GM23338 (cell line): ENCODE data around the gene RRP8. TPM values are rescaled to one million over a fixed set of nuclear protein-coding genes. Genes with fewer than 3 reads are reported as not detected.

Experiments
- ATAC-seq: fragments of 200-7000 bp; cut with Tn5 transposase; 3 replicates; pipeline ENCODE4 v1.9.1; 2020
- DNase-seq: peaks from one replicate; pipeline ENCODE4 v3.0.0-alpha.2; 2015; ENCODE audit warnings: low spot score
- H2AFZ ChIP-seq: fragments of 200-600 bp; sonication (generic); 2 replicates; pipeline ENCODE4 v1.8.0; 2016; ENCODE audit warnings: antibody characterized with exemption, mild to moderate bottlenecking, moderate library complexity
- H3F3A ChIP-seq: fragments of 200-600 bp; sonication (generic); replicated peaks from 2 replicates; pipeline ENCODE4 v1.8.0; 2017; ENCODE audit warnings: antibody characterized with exemption, mixed run types, low read depth
- H3K27ac ChIP-seq: fragments of 200-600 bp; sonication (generic); 2 replicates; pipeline ENCODE4 v1.6.1; 2016; ENCODE audit warnings: low read depth
- H3K27me3 ChIP-seq: fragments of 200-600 bp; sonication (generic); 2 replicates; pipeline ENCODE4 v1.8.0; 2016; ENCODE audit warnings: mild to moderate bottlenecking, mixed run types, moderate library complexity; ENCODE audit not compliant: insufficient read depth
- H3K36me3 ChIP-seq: fragments of 200-600 bp; sonication (generic); 2 replicates; pipeline ENCODE4 v1.8.0; 2016; ENCODE audit warnings: mild to moderate bottlenecking; ENCODE audit not compliant: insufficient read depth
- H3K4me1 ChIP-seq: fragments of 200-600 bp; sonication (generic); 2 replicates; pipeline ENCODE4 v1.8.0; 2016; ENCODE audit warnings: mild to moderate bottlenecking, moderate library complexity; ENCODE audit not compliant: insufficient read depth
- H3K4me2 ChIP-seq: fragments of 200-600 bp; sonication (generic); 2 replicates; pipeline ENCODE4 v1.7.1; 2017; ENCODE audit warnings: mixed run types
- H3K4me3 ChIP-seq: fragments of 200-600 bp; sonication (generic); 2 replicates; pipeline ENCODE4 v1.6.1; 2016; ENCODE audit warnings: mixed run types
- H3K79me2 ChIP-seq: fragments of 200-600 bp; sonication (generic); replicated peaks from 2 replicates; pipeline ENCODE4 v1.8.0; 2017; ENCODE audit warnings: mild to moderate bottlenecking; ENCODE audit not compliant: insufficient read depth
- H3K9me2 ChIP-seq: fragments of 200-600 bp; sonication (generic); 2 replicates; pipeline ENCODE4 v1.8.0; 2017; ENCODE audit not compliant: insufficient read depth
- H4K20me1 ChIP-seq: fragments of 200-600 bp; sonication (generic); replicated peaks from 2 replicates; pipeline ENCODE4 v1.8.0; 2017; ENCODE audit warnings: mild to moderate bottlenecking; ENCODE audit not compliant: insufficient read depth
- H3K27ac Mint-ChIP-seq: 2 replicates; pipeline ENCODE4 v1.8.0; 2020; ENCODE audit warnings: inconsistent platforms, mild to moderate bottlenecking, moderate library complexity, mixed read lengths
- H3K27me3 Mint-ChIP-seq: 3 replicates; pipeline ENCODE4 v1.8.0; 2022; ENCODE audit warnings: low read depth, mild to moderate bottlenecking, moderate library complexity, mixed read lengths, inconsistent platforms; ENCODE audit not compliant: insufficient read depth, poor library complexity
- H3K36me3 Mint-ChIP-seq: 3 replicates; pipeline ENCODE4 v1.8.0; 2021; ENCODE audit warnings: low read depth, mild to moderate bottlenecking, inconsistent platforms, moderate library complexity, mixed read lengths
- H3K4me1 Mint-ChIP-seq: 3 replicates; pipeline ENCODE4 v1.8.0; 2020; ENCODE audit warnings: mild to moderate bottlenecking, inconsistent platforms, mixed read lengths
- H3K4me3 Mint-ChIP-seq: 3 replicates; pipeline ENCODE4 v1.8.0; 2021; ENCODE audit warnings: moderate library complexity, mild to moderate bottlenecking, inconsistent platforms, mixed read lengths
- H3K9me3 Mint-ChIP-seq: 3 replicates; pipeline ENCODE4 v1.8.0; 2020; ENCODE audit warnings: moderate library complexity, mild to moderate bottlenecking, inconsistent platforms, mixed read lengths
- CTCF ChIP-seq, 2 experiments: fragments of 200-600 bp in 1 of 2; sonication (generic) in 1 of 2; conservative IDR thresholded peaks; 2 replicates each; pipeline versions ENCODE4 v1.5.1 to v1.6.1; 2016 to 2017; ENCODE audit warnings: antibody characterized with exemption in 2 of 2, low read depth in 2 of 2, mild to moderate bottlenecking in 2 of 2, moderate library complexity in 1 of 2
- JUNB ChIP-seq: IDR thresholded peaks from one replicate; pipeline ENCODE4 v1.6.1; 2016; ENCODE audit warnings: antibody characterized with exemption; ENCODE audit not compliant: unreplicated experiment
- POLR2AphosphoS5 ChIP-seq: IDR thresholded peaks from 2 replicates; pipeline ENCODE4 v1.6.1; 2016; ENCODE audit warnings: antibody characterized with exemption, low read depth
- ZNF331 ChIP-seq: fragments of 250-450 bp; sonication (Bioruptor Pico); IDR thresholded peaks from 2 replicates; pipeline ENCODE4 v1.5.0; 2020; ENCODE audit warnings: low read depth, mild to moderate bottlenecking, moderate library complexity
- ZNF462 ChIP-seq: fragments of 250-450 bp; sonication (Bioruptor Pico); IDR thresholded peaks from 2 replicates; pipeline ENCODE4 v1.5.0; 2020; ENCODE audit warnings: mild to moderate bottlenecking, moderate library complexity
- polyA plus RNA-seq: library from polyadenylated mRNA; unstranded; fragments of >200 nt; fragmentation: Nextera tagmentation; extraction: Ambion mirVana; gene quantifications from 2 replicates; pipeline ENCODE4 v1.2.1, GENCODE V29; 2016
- total RNA-seq: library from RNA; depleted of rRNA; stranded (reverse); fragments of >200 nt; shearing (Covaris generic); gene quantifications from 2 replicates; pipeline ENCODE4 v1.2.3, GENCODE V29; 2014

RRP8 gene
- total and polyA plus RNA-seq, 2 experiments from 2014 or later, result 7.4 to 13.7 TPM

GRCh38 chr11:6638429-6638828 lies 35.0 kb upstream of the RRP8 start:
- no peaks in the 10 kb centered on the region for H4K20me1 ChIP-seq
- TF ChIP-seq CTCF (conservative IDR thresholded peaks at IDR 0.05; ENCODE audit: low read depth in 2 of 2), result peak in 1 of 2 experiments; percentile 14; a peak in 1 of 4 replicates
- no peak for TF ChIP-seq POLR2AphosphoS5
- no peak for ATAC-seq
- no peaks in the 10 kb centered on the region for H3F3A ChIP-seq
- no peak overlapping the region for H3K4me3 Mint-ChIP-seq
- no peaks in the 10 kb centered on the region for H3K9me3 Mint-ChIP-seq
- no peak overlapping the region for H2AFZ ChIP-seq
- H3K9me2 ChIP-seq, result no peaks in the 10 kb centered on the region
- no peaks in the 10 kb centered on the region for H3K4me1 Mint-ChIP-seq
- no peak overlapping the region for H3K4me3 ChIP-seq
- H3K27ac Mint-ChIP-seq, result no peak overlapping the region
- no peaks in the 10 kb centered on the region for H3K36me3 Mint-ChIP-seq
- no peaks in the 10 kb centered on the region for H3K79me2 ChIP-seq
- no peak for DNase-seq
- no peak overlapping the region for H3K4me2 ChIP-seq
- H3K36me3 ChIP-seq, result no peaks in the 10 kb centered on the region
- no peaks in the 10 kb centered on the region for H3K4me1 ChIP-seq
- no peaks in the 10 kb centered on the region for H3K27me3 Mint-ChIP-seq
- no peaks in the 10 kb centered on the region for H3K27me3 ChIP-seq
- H3K27ac ChIP-seq, result no peak overlapping the region

- no peak for ATAC-seq
Measured at GRCh38 chr11:6637871-6638270, 34.5 kb upstream of the RRP8 start.

More at GRCh38 chr11:6637871-6638270, 34.5 kb upstream of the RRP8 start:
- H3K27ac ChIP-seq, result no peak overlapping the region
- H3K9me3 Mint-ChIP-seq, result no peaks in the 10 kb centered on the region
- no peaks in the 10 kb centered on the region for H4K20me1 ChIP-seq
- H3K4me1 Mint-ChIP-seq, result no peaks in the 10 kb centered on the region
- no peak for TF ChIP-seq CTCF (conservative IDR thresholded peaks at IDR 0.05; ENCODE audit: low read depth in 2 of 2)
- TF ChIP-seq ZNF331 (CRISPR knock-in tag), result no peak
- TF ChIP-seq JUNB, result no peak
- no peak for TF ChIP-seq ZNF462 (CRISPR knock-in tag)
- no peaks in the 10 kb centered on the region for H3K27me3 ChIP-seq
- H3K4me3 ChIP-seq, result no peak overlapping the region
- no peaks in the 10 kb centered on the region for H3F3A ChIP-seq
- H3K9me2 ChIP-seq, result no peaks in the 10 kb centered on the region
- H3K4me1 ChIP-seq, result no peaks in the 10 kb centered on the region
- no peaks in the 10 kb centered on the region for H3K36me3 ChIP-seq
- no peak overlapping the region for H3K4me2 ChIP-seq
- H3K27me3 Mint-ChIP-seq, result no peaks in the 10 kb centered on the region
- H3K27ac Mint-ChIP-seq, result no peak overlapping the region
- no peak overlapping the region for H3K4me3 Mint-ChIP-seq
- DNase-seq, result no peak
- H3K36me3 Mint-ChIP-seq, result no peaks in the 10 kb centered on the region
- no peak overlapping the region for H2AFZ ChIP-seq
- H3K79me2 ChIP-seq, result no peaks in the 10 kb centered on the region
